Measurements from ENCODE around the gene CCDC40.

Gene CCDC40

DNA sequence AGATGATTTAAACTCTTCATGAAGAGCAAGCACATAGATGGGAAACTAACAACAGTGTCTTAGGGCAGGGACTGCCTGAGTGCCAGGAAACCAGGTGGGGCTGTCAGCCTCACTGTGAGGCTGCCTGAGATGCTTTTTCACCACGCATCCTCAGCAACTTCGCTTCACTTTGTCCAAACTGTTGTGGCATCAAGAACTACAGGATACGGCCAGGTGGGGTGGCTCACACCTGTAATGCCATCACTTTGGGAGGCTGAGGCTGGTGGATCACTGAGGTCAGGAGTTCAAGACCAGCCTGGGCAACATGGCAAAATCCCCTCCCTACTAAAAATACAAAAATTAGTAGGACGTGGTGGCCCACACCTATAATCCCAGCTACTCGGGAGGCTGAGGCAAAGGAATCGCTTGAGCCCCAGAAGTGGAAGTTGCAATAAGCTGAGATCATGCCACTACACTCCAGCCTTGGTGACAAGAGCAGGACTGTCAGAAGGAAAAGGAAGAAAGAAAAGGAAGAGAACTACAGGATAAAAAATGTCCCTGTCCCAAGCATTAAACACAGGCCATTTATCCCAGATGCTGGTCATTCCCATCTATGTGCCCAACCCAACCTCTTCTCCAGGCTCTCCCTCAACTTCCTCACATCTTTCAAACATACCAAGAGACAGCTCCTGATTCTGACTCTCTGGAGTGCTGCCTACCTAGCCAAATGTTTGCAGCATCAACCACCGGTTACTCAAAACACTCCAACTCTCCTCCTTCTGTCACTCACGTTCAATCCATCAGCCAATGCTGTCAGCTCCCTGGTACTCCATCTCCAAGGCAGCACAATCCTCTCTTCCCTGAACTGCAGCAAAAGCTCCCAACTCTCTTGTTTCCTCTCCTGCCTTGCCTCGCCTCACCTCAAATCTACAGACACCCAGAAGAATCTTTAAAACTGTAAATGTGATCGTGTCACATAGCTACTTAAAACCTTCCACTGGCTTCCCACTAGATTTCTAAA, 108.9 kb downstream of the CCDC40 start:
- TF ChIP-seq, protein P1, sequence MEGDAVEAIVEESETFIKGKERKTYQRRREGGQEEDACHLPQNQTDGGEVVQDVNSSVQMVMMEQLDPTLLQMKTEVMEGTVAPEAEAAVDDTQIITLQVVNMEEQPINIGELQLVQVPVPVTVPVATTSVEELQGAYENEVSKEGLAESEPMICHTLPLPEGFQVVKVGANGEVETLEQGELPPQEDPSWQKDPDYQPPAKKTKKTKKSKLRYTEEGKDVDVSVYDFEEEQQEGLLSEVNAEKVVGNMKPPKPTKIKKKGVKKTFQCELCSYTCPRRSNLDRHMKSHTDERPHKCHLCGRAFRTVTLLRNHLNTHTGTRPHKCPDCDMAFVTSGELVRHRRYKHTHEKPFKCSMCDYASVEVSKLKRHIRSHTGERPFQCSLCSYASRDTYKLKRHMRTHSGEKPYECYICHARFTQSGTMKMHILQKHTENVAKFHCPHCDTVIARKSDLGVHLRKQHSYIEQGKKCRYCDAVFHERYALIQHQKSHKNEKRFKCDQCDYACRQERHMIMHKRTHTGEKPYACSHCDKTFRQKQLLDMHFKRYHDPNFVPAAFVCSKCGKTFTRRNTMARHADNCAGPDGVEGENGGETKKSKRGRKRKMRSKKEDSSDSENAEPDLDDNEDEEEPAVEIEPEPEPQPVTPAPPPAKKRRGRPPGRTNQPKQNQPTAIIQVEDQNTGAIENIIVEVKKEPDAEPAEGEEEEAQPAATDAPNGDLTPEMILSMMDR (conservative IDR thresholded peaks at IDR 0.05; ENCODE audit: low read depth), result no peak
- ChIA-PET CTCF (interaction anchor here (0.7 to 1.2 kb wide), 4 partner anchors 12 to 128 kb away, joined by 3 to 5 read pairs (median 3); partner anchors contain the start of gene GAA), POLR2A (ENCODE audit: low non-redundant PET) (interaction anchor here (0.6 kb wide), 1 partner anchor 62 kb away, joined by 5 read pairs; no protein-coding TSS in a partner anchor)
- no peak for DNase-seq (ENCODE audit: low spot score)
- peak overlapping the region; percentile 85 for H3K27ac ChIP-seq

DNA sequence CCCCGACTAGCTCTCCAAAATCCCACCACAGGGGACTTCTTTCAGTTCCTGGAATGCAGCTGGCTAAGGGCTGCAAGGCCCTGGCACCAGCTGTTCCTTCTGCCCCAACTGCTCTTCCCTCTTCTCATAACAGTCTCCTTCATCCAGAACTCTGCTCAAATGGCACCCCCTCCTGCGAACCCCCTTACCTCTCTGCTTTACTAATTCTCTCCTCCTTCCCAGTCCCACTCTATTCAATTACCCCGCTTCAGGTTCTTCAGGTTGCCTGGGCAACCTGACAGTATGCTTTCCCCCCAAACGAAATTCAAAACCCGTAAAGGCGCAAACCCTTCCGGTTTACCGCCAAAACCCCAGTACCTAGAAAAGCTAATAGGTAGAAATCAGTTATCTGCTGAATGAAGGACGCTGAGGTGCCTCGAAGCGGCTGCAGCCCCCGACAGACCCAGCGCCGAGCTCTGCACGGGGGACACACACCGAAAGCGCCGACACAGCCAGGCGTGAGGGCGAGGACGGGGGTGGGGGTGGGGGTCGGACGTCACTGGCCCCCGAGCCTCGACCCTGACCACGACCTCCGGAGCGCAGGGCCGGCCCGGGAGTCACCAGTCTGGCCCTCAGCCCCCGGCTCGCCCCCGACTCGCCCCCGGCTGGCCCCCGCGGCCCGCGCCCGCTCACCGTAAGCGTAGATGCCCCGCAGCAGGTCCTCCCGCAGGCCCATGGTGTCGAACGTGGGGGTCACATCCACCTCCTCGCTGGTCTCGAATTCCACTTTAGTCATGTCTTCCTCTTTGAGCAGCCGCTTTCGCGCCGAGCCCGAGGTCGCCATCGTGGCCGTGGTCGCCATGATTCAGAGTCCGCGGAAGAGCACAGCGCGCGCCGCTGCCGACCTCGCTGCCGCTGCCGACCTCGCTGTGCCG, 109.9 kb downstream of the CCDC40 start:
- DNase-seq (ENCODE audit: low spot score), result no peak
- POLR2A ChIA-PET (ENCODE audit: low non-redundant PET), result interaction anchor here (0.6 kb wide), 1 partner anchor 63 kb away, joined by 5 read pairs; no protein-coding TSS in a partner anchor
- TF ChIP-seq, protein P1 (conservative IDR thresholded peaks at IDR 0.05; ENCODE audit: low read depth), result no peak
- CTCF ChIA-PET, result interaction anchor here (0.8 to 1.2 kb wide), 3 partner anchors 13 to 45 kb away, joined by 3 to 5 read pairs (median 3); partner anchors contain the start of gene GAA
- peak overlapping the region; percentile 85 for H3K27ac ChIP-seq

DNA sequence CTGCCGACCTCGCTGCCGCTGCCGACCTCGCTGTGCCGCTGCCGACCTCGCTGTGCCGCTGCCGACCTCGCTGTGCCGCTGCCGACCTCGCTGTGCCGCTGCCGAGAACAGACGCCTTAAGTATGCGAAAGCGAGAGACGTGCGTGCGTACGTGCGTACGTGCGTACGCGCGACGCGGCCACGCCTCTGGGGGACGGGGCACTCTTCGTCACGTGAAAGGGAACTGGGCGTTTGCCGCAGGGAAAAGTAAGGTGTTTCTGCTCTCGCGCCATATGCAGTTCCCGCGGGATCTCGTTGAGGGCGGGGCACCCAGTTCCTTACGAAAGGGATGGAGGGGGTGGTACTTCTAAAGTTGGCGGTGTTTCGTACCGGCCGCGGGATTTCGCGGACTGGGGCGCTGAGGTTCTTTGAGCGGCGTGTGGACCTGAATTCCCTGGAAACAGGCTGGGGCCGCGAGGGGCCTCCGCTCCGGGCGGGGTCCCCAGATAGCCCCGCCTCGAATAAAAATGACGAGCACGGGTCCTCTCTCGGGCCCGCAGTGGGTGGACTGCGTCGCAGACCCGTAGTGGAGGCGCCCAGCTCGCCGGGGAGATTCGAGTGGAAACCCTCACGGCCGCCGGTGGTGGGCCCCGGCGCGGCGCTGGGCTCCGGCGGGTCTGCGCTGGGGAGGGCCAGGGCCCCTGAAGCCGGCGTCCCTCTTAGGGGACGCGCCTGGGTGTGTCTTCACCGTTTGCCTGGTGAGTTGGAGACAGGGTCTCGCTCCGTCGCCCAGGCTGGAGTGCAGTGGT, 110.8 kb downstream of the CCDC40 start, which contains the start of gene EIF4A3:
Gene EIF4A3 (minus strand): TSS at position 94 of the 788 bp plus-strand sequence. CDS start 167 bp downstream, outside the sequence.
- TF ChIP-seq, protein P1 (conservative IDR thresholded peaks at IDR 0.05; ENCODE audit: low read depth), result 0 out of 2 replicates have a peak, but pooled peaks have one; percentile 1
- peak within 1 kb of the TSS; percentile 85 for H3K27ac ChIP-seq
- ChIA-PET POLR2A (ENCODE audit: low non-redundant PET) (no interaction called here), CTCF (no interaction called here)
- DNase-seq (ENCODE audit: low spot score), result peak; percentile 98

All from RWPE1 (cell line).